BE2C (cell line): ENCODE data around the gene SLC5A5.

Source experiments
- DNase-seq: peaks from one replicate; pipeline ENCODE4 v3.0.0-alpha.2; 2020
- H3K27me3 ChIP-seq: fragments of 250-450 bp; sonication (Bioruptor Pico); 2 replicates; pipeline ENCODE4 v1.5.1; 2020; ENCODE audit warnings: mild to moderate bottlenecking
- H3K36me3 ChIP-seq: fragments of 250-450 bp; sonication (Bioruptor Pico); 2 replicates; pipeline ENCODE4 v1.5.1; 2020; ENCODE audit warnings: mild to moderate bottlenecking
- H3K4me1 ChIP-seq: fragments of 250-450 bp; sonication (Bioruptor Pico); 2 replicates; pipeline ENCODE4 v1.5.1; 2020
- H3K4me3 ChIP-seq: 2 replicates; pipeline ENCODE4 v1.5.1; 2011; ENCODE audit warnings: low read depth, low read length
- H3K9me3 ChIP-seq: fragments of 250-450 bp; sonication (Bioruptor Pico); 2 replicates; pipeline ENCODE4 v1.5.1; 2020
- TF ChIP-seq, protein P1 (sequence below): IDR thresholded peaks from 2 replicates; pipeline ENCODE4 v1.5.1; 2012; ENCODE audit warnings: mild to moderate bottlenecking, low read depth, low read length

SLC5A5 gene

DNA sequence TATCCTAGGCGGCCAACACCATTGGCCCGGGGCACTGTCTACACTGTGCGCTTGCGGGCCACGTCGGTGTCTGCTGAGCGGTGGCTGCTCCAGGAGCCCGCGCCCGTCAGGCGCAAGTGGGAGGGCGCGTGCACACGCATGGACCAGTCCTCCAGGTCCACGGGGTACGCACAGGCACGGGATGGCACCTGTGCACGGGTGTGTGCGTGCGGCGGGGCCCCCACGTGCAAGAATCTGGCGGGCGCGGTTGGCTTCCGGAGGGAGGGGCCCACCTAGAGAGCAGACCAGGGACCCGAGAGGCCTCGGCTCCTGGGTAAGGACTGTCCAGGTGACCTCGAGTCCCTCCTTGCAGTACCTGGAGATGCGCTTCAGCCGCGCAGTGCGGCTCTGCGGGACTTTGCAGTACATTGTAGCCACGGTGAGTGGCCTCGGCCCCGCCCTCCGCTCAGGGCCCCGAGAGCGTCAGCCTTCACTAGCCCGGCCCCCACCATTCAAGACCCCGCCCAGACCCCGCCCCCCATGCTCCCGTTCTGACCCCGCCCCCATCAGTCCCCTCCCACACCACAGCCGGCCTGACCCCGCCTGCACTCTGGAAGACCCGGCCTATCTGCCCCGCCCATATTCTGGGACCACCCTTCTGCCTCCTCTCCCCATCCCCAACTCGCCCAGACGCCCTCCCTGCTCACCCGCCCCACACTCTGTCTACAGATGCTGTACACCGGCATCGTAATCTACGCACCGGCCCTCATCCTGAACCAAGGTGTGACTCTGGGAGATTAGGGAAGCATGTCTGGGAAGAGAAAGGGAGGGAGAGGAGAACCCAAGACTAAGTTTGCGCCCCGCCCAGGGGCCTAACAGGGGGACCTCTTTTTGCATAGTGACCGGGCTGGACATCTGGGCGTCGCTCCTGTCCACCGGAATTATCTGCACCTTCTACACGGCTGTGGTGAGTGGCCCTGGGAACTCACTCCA, 2.3 kb downstream of the SLC5A5 start:
- H3K4me3 ChIP-seq: peak overlapping the region; percentile 41
- no peaks in the 10 kb centered on the region for H3K9me3 ChIP-seq
- TF ChIP-seq, protein P1, sequence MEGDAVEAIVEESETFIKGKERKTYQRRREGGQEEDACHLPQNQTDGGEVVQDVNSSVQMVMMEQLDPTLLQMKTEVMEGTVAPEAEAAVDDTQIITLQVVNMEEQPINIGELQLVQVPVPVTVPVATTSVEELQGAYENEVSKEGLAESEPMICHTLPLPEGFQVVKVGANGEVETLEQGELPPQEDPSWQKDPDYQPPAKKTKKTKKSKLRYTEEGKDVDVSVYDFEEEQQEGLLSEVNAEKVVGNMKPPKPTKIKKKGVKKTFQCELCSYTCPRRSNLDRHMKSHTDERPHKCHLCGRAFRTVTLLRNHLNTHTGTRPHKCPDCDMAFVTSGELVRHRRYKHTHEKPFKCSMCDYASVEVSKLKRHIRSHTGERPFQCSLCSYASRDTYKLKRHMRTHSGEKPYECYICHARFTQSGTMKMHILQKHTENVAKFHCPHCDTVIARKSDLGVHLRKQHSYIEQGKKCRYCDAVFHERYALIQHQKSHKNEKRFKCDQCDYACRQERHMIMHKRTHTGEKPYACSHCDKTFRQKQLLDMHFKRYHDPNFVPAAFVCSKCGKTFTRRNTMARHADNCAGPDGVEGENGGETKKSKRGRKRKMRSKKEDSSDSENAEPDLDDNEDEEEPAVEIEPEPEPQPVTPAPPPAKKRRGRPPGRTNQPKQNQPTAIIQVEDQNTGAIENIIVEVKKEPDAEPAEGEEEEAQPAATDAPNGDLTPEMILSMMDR: no peak
- H3K4me1 ChIP-seq: no peaks in the 10 kb centered on the region
- H3K27me3 ChIP-seq: peaks cover 59% of the 10 kb centered on the region
- peak; percentile 83 for DNase-seq
- no peaks in the 10 kb centered on the region for H3K36me3 ChIP-seq

DNA sequence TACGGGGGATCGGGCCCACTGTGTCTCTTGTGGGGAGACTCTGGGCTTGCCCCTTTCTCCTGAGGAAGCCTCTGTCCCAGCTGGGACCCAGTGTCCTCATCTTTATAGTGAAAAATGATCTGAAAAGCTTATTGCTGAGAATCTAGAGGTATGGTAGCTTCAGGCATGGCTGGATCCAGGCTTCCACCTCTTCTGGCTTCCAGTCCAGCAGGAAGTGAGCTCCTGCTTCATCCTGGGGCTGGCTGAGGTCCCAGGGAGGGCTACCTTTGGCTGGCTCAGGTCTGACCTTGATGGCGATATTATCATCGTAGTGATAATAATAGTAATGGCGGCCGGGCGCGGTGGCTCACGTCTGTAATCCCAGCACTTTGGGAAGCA, 3.0 kb downstream of the SLC5A5 start:
- no peak for DNase-seq
- Histone ChIP-seq H3K9me3 (no peaks in the 10 kb centered on the region), H3K4me3 (no peak overlapping the region), H3K36me3 (no peaks in the 10 kb centered on the region), H3K4me1 (no peaks in the 10 kb centered on the region), H3K27me3 (peaks cover 59% of the 10 kb centered on the region)
- TF ChIP-seq, protein P1: no peak

DNA sequence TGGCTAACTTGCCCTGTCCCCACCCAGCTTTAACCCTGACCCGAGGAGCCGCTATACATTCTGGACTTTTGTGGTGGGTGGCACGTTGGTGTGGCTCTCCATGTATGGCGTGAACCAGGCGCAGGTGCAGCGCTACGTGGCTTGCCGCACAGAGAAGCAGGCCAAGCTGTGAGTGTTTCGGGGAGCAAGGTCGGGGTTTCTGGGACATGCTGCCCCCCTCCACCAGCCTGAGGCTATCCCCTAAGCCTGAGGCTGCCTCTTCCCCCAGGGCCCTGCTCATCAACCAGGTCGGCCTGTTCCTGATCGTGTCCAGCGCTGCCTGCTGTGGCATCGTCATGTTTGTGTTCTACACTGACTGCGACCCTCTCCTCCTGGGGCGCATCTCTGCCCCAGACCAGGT, 6.0 kb downstream of the SLC5A5 start:
- no peak for DNase-seq
- Histone ChIP-seq H3K4me1 (no peaks in the 10 kb centered on the region), H3K36me3 (no peaks in the 10 kb centered on the region), H3K4me3 (no peak overlapping the region), H3K27me3 (peaks cover 40% of the 10 kb centered on the region), H3K9me3 (no peaks in the 10 kb centered on the region)
- TF ChIP-seq, protein P1: no peak

DNA sequence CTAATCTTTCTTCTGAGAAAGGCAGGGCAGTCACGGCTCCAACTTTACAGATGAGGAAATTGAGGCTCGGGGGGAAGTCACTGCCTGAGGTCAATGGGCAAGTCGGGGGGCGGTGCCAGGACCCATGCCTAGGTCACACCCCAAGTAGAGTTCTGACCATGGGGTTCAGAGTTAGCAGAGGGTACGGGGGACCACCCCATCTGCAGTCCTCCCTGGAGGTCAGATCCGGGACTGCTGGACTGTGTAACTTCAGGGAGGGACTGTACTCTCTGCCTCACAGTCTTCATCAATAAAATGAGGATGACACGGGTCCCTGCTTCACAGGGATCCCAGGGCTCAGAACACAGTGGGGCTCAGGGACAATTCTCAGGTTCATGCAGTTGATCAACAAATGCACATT, 7.7 kb downstream of the SLC5A5 start:
- Histone ChIP-seq H3K4me3 (no peak overlapping the region), H3K9me3 (no peaks in the 10 kb centered on the region), H3K36me3 (no peaks in the 10 kb centered on the region), H3K4me1 (no peaks in the 10 kb centered on the region), H3K27me3 (peaks cover 28% of the 10 kb centered on the region)
- no peak for DNase-seq
- TF ChIP-seq, protein P1: no peak

DNA sequence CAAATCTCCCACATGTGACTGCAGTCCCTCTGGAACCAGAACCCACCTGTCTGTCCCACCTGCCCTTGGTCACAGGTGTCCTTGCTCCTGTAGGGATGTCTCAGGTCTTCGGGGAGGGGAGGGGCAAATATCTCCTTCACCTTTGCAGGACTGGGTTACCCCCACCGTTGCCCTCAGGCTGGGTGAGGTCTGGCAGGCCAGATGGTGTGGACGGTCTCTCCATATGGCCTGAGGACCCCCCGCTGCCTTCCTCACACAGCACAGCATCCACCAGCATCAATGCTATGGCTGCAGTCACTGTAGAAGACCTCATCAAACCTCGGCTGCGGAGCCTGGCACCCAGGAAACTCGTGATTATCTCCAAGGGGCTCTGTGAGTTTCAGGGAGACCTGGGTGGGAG, 10.0 kb downstream of the SLC5A5 start:
- Histone ChIP-seq H3K27me3 (peaks cover 28% of the 10 kb centered on the region), H3K4me3 (no peak overlapping the region), H3K36me3 (no peaks in the 10 kb centered on the region), H3K9me3 (no peaks in the 10 kb centered on the region), H3K4me1 (no peaks in the 10 kb centered on the region)
- no peak for DNase-seq
- TF ChIP-seq, protein P1: no peak
